Stomach (tissue), 9 donors: ENCODE measurements around the gene DFFB. TPM values are rescaled to one million over a fixed set of nuclear protein-coding genes. Genes with fewer than 3 reads are reported as not detected.

ENCODE experiments used
- DNase-seq, 2 donors: peaks; one replicate each; pipeline versions ENCODE4 v3.0.0 to v3.0.0-alpha.2; 2013 to 2019
- H3K27ac ChIP-seq, 5 donors: fragments of 200-600 bp in 4 of 5; sonication (generic) in 4 of 5; one replicate each; pipeline ENCODE4 v1.5.1; 2013 to 2019; ENCODE audit warnings: mild to moderate bottlenecking in 1 of 5, moderate library complexity in 1 of 5
- H3K27me3 ChIP-seq, 3 donors: fragments of 200-600 bp; sonication (generic); one replicate each; pipeline ENCODE4 v1.5.1; 2017 to 2019; ENCODE audit warnings: mixed run types in 1 of 3
- H3K36me3 ChIP-seq, 4 donors: fragments of 200-600 bp; sonication (generic); 1 replicate in 3 of 4; 2 replicates in 1 of 4; pipeline ENCODE4 v1.5.1; 2016 to 2019
- H3K4me1 ChIP-seq, 4 donors: fragments of 200-600 bp; sonication (generic); one replicate each; pipeline ENCODE4 v1.5.1; 2016 to 2019
- H3K4me3 ChIP-seq, 4 donors: fragments of 200-600 bp; sonication (generic) in 3 of 4; one replicate each; pipeline ENCODE4 v1.5.1; 2016 to 2019; ENCODE audit warnings: mild to moderate bottlenecking in 1 of 4
- H3K9me3 ChIP-seq, 4 donors: fragments of 200-600 bp; sonication (generic); one replicate each; pipeline ENCODE4 v1.5.1; 2016 to 2019
- EP300 ChIP-seq: sonication (generic); formaldehyde crosslinking; IDR thresholded peaks from one replicate; pipeline ENCODE4 v1.6.1; 2017; ENCODE audit warnings: antibody characterized with exemption
- POLR2A ChIP-seq, 4 donors: fragments of 450-650 bp; IDR thresholded peaks; one replicate each; pipeline ENCODE4 v1.6.1; 2016; ENCODE audit warnings: antibody characterized with exemption in 4 of 4, control low read depth in 2 of 4, mild to moderate bottlenecking in 1 of 4, moderate library complexity in 1 of 4
- POLR2AphosphoS5 ChIP-seq, 3 donors: sonication (generic); formaldehyde crosslinking; IDR thresholded peaks; one replicate each; pipeline ENCODE4 v1.6.1; 2016; ENCODE audit warnings: antibody characterized with exemption in 3 of 3
- WGBS, 5 donors: extraction: QIAGEN DNeasy Blood & Tissue Kit in 3 of 5; methylation state at CpG; one replicate each; pipeline versions ENCODE4 v1.1.5 to v1.1.7; 2013 to 2018; 5-methylcytosine and 5-hydroxymethylcytosine counted together
- intact Hi-C: fragments of 100-400 bp; cut with DNase I; formaldehyde crosslinking; loops from one replicate; pipeline ENCODE4 v1.15.1; 2023; ENCODE audit warnings: low total_unique reads
- polyA plus RNA-seq, 3 donors: library from polyadenylated mRNA; stranded (reverse); fragments of 200-250 nt; gene quantifications; one replicate each; pipeline ENCODE4 v1.2.3, GENCODE V29; 2013
- total RNA-seq, 5 donors: library from RNA; depleted of rRNA; stranded (reverse); fragments of >200 nt; gene quantifications; one replicate each; pipeline versions ENCODE4 v1.1.0 to v1.2.3, GENCODE V29; 2014 to 2016
- TF ChIP-seq, protein P1 (sequence below), 7 experiments: fragments of 450-650 bp in 4 of 7; fragments of 200-600 bp in 3 of 7; sonication (generic) in 3 of 7; IDR thresholded peaks; one replicate each; pipeline ENCODE4 v1.5.1; 2016 to 2019; ENCODE audit warnings: antibody characterized with exemption in 7 of 7, control low read depth in 2 of 7, mild to moderate bottlenecking in 1 of 7
- donor health status: healthy with polysubstance abuse.
- donor health status: Bipolar disorder and iron deficiency.
- donor health status: healthy.

Gene DFFB
- total and polyA plus RNA-seq, 8 donors = 1.2 to 9.3 (median 4.8) TPM

DNA sequence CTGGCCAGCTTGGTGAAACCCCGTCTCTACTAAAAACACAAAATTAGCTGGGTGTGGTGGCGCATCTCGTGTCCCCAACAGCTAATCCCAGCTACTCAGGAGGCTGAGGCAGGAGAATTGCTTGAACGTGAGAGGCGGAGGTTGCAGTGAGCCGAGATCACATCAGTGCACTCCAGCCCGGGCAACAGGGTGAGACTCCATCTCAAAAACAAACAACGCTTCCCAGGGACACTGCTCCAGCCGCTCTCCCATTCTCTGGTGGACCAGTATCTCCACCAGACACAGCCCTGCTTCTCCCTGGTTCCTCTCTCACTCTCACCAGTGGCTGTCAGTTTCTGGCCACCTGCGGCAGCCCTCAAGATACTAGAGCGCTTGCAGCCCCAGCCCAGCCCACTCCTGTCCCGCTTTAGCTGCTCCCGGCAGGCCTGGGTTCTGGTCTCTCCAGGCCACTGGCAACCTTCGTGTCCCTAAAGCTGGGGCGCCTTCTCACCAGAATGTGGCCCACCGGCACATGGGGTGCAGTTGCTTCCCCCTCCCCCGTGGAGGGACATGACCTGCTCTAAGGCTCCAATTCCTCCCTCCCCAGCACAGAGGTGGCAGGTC, 40.0 kb upstream of the DFFB start:
- DNase-seq = no peak
- 90 to 96% (median 94%) methylated on average over 17 of the region's 17 CpGs for WGBS, 5 donors
- peaks cover 33 to 88% (median 76%) of the 10 kb centered on the region in 4 donors for H3K36me3 ChIP-seq
- no peaks in the 10 kb centered on the region for H3K9me3 ChIP-seq
- no peak overlapping the region for H3K27ac ChIP-seq
- no peak for TF ChIP-seq POLR2A (IDR thresholded peaks at IDR 0.05)
- TF ChIP-seq EP300 = no peak
- no peak for TF ChIP-seq POLR2AphosphoS5 (IDR thresholded peaks at IDR 0.05)
- TF ChIP-seq, protein P1, sequence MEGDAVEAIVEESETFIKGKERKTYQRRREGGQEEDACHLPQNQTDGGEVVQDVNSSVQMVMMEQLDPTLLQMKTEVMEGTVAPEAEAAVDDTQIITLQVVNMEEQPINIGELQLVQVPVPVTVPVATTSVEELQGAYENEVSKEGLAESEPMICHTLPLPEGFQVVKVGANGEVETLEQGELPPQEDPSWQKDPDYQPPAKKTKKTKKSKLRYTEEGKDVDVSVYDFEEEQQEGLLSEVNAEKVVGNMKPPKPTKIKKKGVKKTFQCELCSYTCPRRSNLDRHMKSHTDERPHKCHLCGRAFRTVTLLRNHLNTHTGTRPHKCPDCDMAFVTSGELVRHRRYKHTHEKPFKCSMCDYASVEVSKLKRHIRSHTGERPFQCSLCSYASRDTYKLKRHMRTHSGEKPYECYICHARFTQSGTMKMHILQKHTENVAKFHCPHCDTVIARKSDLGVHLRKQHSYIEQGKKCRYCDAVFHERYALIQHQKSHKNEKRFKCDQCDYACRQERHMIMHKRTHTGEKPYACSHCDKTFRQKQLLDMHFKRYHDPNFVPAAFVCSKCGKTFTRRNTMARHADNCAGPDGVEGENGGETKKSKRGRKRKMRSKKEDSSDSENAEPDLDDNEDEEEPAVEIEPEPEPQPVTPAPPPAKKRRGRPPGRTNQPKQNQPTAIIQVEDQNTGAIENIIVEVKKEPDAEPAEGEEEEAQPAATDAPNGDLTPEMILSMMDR (IDR thresholded peaks at IDR 0.05) = no peak
- intact Hi-C loops = no loop called here
- H3K4me3 ChIP-seq = no peak overlapping the region
- no peaks in the 10 kb centered on the region for H3K27me3 ChIP-seq
- H3K4me1 ChIP-seq = no peaks in the 10 kb centered on the region

DNA sequence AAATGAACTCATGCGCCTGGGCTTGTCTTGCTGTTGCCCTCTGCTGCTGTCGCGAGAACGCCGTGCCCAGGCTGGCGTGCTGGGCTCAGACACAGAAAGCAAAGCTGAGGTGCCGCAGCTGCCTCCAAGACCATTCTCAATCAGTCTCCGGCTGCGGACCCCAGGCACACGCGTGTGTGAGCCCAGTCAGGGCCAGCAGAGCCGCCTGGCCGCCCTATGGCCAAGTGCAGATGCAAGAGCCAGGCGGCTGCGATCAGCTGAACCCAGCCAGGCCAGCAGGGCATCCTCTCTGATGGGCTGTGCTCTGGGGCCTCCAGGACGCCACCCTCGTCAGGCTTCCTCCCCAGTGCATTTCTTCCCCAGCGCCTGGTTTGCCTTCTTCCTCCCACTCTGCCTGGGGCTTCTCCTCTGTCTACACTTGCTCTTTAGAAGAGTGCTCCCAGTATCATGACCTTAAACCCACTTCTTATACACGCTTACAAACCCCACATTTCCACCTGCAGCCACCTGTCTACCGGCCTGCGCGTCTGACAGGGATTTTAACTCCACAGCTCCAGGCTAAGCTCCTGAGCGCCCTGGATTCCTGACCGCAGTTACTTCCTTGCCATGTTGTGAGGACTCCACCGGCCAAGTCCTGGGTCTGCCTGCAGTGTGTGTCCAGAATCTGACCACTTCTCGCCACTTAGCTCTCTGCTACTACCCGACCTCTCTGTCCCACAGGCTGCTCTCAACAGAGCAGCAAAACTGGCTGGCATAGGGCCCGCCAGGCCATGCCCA, 39.3 kb upstream of the DFFB start:
- Histone ChIP-seq H3K27me3 (no peaks in the 10 kb centered on the region), H3K4me1 (no peaks in the 10 kb centered on the region), H3K4me3 (no peak overlapping the region), H3K27ac (no peak overlapping the region), H3K9me3 (no peaks in the 10 kb centered on the region), H3K36me3 (peaks cover 40 to 96% (median 84%) of the 10 kb centered on the region in 4 donors)
- intact Hi-C loops = no loop called here
- TF ChIP-seq POLR2A (IDR thresholded peaks at IDR 0.05) (no peak), EP300 (no peak)
- TF ChIP-seq, protein P1 (IDR thresholded peaks at IDR 0.05) = no peak
- DNase-seq = no peak
- 90 to 95% (median 94%) methylated on average over 26 to 28 of the region's 28 CpGs for WGBS, 5 donors

DNA sequence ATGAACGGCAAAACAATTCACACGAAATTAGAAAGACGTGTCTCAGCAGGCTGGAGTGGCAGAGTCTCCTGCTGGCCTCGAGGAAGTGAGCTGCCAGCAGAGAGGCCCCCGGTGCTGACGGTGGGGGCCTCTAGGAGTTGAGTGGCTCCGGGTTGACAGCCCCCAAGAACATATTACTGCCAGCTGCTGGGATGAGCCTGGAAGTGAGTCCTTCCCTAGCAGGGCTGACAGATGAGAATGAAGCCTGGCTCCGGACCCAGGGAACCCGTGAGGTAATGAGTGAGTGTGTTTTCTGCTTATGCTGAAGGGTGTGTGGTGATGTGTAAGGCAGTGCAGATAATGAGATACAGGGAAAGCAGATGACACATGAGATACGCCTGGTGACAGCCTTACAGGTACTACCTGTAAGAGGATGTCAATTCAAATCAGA, 37.5 kb upstream of the DFFB start:
- Histone ChIP-seq H3K27me3 (no peaks in the 10 kb centered on the region), H3K36me3 (peaks cover 46 to 98% (median 88%) of the 10 kb centered on the region in 4 donors), H3K4me1 (no peaks in the 10 kb centered on the region), H3K27ac (no peak overlapping the region), H3K4me3 (no peak overlapping the region), H3K9me3 (no peaks in the 10 kb centered on the region)
- intact Hi-C loops = no loop called here
- WGBS, 5 donors = 74 to 85% (median 79%) methylated on average over 10 of the region's 10 CpGs
- TF ChIP-seq EP300 = no peak
- TF ChIP-seq, protein P1 (IDR thresholded peaks at IDR 0.05) = no peak
- TF ChIP-seq POLR2A (IDR thresholded peaks at IDR 0.05) = no peak
- no peak for TF ChIP-seq POLR2AphosphoS5 (IDR thresholded peaks at IDR 0.05)
- DNase-seq = no peak

DNA sequence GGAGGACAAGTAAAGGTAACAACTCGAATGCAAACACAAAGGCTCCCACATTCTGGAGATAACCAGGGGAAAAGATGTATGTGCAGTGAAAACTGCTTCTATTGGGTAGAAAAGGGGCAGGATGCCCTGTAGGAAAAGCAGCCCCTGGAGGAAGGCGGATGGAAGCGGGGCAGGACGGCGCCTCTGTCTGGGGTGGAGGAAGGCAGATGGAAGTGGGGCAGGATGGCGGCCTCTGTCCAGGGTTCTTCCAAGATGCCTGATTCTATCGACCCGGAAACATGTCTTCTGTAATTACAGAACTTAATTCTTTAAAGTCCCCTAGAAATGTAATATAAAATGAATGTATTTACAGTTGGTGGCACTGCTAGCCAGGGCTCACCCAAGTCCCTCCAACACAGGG, 37.0 kb upstream of the DFFB start:
- H3K9me3 ChIP-seq = no peaks in the 10 kb centered on the region
- no peaks in the 10 kb centered on the region for H3K4me1 ChIP-seq
- 88 to 95% (median 94%) methylated on average over 8 of the region's 8 CpGs for WGBS, 5 donors
- intact Hi-C loops = no loop called here
- no peaks in the 10 kb centered on the region for H3K27me3 ChIP-seq
- no peak overlapping the region for H3K4me3 ChIP-seq
- no peak for DNase-seq
- H3K27ac ChIP-seq = no peak overlapping the region
- peaks cover 44 to 98% (median 88%) of the 10 kb centered on the region in 4 donors for H3K36me3 ChIP-seq
- TF ChIP-seq POLR2AphosphoS5 (IDR thresholded peaks at IDR 0.05) = no peak
- no peak for TF ChIP-seq EP300
- no peak for TF ChIP-seq POLR2A (IDR thresholded peaks at IDR 0.05)
- TF ChIP-seq, protein P1 (IDR thresholded peaks at IDR 0.05) = no peak
